GM19328 (cell line): Measurements from ENCODE around the gene SERPINA4.

Source experiments
- ATAC-seq: cut with Tn5 transposase; IDR thresholded peaks from one replicate; pipeline ENCODE4 v1.9.1; 2021; ENCODE audit warnings: mild to moderate bottlenecking, moderate library complexity; ENCODE audit not compliant: unreplicated experiment

Gene SERPINA4

DNA sequence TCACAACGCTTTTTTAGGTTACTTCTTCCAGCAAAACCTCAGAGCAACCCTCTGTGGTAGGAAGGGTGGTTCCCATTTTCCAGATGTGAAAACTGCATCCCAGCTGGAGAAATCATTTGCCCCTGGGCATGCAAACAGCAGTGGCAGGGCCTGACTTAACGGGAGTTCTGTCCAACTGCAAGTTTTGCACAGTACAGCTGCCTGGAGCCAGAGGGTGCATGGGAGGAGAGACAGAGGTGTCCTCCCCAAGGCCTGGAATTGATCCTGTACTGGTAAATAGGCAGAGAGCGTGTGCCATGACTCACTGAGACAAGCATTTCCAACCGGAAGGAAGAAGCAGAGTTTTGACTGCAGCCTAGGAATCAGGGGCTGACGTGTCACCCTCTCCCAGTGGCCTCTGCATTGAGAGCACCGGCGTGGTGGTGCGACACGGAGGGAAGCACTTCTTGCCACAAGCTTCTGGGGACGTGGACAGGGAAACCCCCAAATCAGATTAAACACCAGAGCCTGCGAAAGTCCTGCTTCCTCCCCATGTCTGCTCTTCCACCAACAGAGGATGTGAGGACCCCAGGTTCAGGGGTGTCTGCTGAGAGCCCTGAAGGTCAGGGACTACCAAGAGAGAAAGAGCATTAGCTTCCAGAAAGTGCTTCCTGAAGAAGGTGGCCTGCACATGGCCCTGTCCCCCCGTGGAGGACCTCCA lies 19.0 kb upstream of the SERPINA4 start:
- no peak for ATAC-seq

DNA sequence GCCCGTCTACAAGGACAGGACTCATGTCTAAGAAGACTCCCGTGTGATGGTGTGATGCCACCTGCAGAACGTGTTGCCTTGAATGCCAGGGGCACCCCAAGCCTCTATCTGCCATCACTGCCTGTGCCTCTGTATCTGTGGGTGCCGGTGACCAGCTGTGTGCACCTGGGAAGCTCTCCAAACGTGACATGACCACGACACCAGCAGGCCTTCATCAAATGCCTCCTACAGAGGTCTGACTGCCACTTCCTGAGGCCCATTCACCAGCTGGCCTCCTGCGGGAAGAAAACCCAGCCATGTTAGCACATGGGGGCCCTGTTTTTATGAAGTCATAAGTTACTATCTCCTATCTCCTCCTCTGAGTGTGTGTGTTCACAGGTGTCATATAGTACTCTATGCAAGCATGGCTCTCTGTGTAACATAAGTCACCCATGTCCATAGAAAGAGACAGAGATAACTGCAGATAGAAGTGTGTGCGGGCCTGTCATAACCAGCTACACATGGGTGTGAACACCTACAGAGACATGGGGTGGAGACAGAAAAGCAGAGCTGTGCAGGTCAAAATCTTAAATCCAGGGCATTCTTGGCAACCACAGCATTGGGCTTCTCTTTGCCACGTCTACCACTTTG lies 18.3 kb upstream of the SERPINA4 start:
- no peak for ATAC-seq

DNA sequence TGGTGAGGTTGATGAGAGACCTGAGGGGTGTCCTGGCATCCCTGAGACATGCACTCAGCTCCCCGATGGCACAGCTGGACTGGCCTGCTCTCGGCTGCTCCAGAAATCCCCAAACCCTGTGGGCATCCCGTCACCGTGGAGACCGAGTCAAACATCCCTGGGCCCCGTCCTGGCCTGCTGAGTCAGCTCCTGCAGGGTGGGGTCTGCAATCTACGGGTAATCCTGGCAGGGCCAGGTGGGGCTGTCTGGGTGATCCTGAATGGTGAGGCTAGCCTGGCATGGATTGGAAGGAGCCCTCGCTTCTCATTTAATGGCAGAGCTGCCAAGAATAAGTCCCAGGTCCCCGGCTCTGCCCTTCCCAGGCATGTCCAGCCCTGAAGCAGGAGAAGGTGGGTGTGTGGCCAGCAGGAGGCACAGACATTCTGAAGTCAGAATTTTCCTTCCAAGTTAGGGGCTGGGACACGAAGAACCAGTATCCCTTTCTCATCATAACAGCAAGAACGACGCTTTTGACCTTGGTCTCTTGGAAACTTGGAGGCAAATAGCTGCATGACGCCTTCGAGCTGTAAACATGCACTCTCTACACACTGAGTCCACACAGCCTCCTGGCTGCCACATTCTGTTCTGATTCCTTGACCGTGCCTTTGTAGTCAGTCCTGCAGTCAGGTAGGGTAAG lies 17.7 kb upstream of the SERPINA4 start:
- no peak for ATAC-seq

DNA sequence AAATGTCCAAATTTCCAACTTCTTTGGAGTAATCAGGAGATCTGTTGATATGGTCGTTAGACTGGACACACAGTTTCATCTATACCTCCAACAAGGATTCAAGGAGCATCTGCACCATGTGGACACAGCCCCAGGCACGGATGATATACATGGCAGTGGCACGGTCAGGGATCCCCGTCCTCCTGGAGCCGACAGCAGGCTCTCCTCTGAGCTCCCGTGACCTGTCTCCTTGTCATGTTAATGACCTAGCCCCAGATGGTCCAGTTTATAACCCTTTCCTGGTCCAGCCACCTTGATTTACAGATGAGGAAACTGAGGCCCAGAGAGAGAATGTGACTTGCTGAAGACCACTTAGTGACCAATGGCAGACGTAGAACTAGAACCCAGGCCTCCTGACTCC lies 16.5 kb upstream of the SERPINA4 start:
- no peak for ATAC-seq

DNA sequence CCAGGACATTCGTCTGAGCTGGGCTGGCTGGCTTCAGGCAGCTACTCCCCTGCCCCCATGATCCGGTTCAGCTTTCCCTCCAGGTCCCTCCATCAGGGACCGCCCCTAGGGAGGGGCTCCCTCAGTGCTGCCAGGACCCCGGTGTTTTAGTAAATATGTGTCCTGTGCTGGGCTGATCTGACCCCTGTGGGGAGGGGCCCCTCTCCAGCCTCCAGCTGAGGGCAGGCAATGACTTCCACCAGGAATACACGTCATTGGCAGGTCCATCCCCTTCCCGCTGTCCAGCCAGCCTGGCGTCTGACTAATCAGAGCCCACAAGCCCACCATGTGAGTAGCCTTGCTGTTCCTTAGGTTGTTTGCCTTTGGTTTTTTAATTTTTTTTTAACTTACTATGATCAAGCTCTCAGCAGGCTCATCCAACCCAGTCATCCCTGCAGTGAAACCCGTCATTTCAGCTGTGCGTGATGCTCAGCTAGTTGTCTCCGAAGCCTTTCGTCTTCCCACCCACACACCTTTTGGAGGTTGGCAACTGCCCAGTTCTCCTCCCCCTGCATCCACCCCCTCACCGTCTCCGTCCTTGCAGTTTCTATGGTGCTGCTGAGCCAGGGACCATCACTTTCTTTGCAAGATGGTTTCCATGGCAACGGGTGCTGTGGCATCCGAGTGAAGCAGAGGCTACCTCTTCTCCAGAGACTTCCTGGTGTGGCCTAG lies 16.0 kb upstream of the SERPINA4 start:
- ATAC-seq, result no peak

DNA sequence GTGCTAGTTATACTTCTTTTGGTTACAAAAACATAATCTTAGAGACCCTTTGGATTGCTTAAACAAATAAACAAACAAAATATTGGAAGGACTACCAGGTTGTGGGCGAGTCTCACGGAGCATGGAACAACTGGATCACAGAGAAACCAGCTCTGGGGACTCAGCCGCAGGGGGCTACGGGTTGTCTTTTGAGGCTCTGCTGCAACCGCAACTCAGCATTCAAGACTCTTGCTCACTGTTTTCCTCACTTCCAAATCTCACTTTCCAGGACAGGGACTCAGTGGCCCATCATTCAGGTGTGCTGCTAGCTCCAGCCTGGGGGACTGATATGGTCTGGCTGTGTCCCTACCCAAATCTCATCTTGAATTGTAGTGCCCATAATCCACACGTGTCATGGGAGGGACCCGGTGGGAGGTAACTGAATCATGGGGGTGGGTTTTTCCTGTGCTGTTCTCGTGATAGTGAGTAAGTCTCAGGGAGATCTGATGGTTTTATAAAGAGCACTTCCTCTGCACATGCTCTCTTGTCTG lies 14.0 kb upstream of the SERPINA4 start:
- ATAC-seq, result no peak

DNA sequence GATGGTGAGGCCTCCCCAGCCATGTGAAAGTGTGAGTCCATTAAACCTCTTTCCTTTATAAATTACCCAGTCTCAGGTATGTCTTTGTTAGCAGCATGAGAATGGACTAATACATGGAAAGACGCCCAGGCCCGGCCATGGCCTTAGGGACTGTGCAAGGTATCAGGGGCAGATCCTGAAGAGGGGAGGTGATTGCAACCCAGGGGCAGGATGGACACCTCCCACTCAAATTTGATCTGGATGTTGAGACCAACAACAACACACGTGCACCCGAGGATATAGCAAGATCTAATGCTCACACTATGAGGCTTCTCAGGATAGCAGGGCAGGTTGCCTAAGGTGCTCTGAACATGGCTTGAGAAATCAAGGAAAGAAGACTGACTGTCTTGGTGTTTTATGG lies 13.5 kb upstream of the SERPINA4 start:
- ATAC-seq, result no peak

DNA sequence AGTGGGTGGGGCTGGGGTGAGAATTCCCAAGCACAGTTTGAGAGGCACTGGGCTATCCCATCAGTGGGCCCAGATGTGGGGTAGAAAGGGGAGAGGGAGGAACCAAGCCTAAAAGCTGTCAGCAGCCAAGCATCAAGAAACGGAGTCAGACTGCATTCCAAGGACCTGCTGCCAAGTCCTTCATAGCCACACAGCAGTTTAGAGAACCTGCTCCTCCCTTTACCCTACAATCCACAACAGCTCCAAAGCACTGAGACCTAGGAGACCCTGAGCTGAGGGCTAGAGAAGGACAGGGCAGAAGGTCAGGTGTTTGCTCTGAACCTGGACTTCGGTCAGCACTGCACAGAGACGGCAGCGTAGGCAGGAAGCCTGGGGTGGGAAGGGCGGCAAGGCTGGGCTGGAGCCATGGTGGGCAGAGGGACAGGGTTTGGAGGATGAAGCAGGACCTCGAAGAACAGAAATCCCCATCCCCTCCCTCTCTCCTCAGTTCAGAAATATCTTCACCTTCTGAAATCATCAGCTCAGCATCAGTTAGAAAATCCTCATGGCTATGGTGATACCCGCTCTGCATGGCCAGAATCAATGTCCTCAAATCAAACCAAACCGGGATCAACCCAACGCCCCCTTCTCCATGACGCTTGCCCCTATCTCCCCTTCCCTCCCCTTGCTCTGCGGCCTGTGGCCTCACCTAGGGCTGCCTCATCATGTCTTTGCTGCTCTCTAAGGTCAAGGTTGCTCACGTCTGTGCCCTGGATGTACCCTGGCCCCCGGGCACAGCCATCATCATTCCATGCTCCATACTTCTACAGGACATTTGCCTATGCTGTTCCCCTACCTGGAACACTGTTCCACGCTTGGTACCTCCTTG lies 12.9 kb upstream of the SERPINA4 start:
- ATAC-seq, result no peak

DNA sequence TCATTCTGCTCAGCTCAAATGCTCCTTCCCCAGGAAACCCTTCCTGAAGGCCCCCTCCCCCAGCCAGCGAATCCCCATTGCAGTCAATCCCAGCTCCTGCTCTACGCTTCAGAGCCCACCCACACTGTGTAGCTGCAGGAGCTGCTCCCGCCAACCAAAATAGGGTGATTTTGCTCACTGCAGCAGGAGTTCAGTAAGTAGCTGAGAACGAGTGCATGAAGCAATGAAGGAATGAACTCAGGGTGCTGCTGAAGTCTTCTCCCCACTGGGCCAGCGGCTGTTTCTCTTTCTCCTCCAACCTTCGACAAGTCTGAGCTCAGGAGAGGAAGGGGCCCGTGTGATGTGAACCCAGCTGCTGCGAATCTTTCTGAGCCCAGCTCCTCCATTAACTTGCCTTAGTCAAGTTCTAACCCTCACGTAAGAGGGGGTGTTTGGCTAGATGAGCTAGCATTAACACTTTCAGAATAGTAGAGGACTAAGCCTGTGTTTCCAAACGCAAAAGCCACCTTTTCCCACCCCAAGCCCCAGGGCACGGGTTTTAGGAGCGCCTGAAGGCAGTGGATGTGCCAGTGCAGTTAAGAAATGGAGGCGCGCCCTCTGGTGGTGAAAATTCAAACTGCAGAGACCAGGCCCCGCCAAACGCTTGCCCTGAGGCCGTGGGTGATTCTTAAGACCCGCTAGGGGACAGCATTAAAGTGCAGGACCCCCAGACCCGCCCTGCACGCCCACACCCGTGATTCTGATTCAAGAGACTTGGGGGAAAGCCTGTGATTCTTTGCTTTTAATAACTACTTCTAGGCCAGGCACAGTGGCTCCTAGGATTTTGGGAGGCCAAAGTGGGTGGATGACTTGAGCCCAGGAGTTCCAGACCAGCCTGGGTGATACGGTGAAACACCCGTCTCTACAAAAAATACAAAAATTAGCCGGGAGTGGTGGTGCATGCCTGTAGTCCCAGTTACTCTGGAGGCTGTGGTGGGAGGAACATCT lies 11.9 kb upstream of the SERPINA4 start:
- ATAC-seq, result no peak

DNA sequence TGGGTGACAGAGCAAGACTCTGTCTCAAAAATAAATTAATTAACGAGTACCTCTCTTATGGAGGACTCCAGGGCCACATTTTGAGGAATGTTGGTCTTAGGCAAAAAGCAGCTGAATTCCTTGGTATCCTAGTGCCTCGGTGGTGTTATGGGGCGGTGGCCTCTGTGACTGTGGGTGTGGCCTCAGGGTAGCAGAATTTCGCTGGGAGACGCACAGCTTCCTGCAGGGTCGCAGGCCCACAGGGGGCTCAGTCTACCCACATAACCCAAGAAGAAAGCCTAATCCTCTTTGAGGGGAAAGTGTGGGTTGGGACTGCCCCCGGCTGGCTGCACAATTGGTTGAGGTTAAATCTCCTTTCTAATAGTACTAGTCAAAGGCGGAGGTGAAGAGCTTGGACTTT lies 11.2 kb upstream of the SERPINA4 start:
- no peak for ATAC-seq

DNA sequence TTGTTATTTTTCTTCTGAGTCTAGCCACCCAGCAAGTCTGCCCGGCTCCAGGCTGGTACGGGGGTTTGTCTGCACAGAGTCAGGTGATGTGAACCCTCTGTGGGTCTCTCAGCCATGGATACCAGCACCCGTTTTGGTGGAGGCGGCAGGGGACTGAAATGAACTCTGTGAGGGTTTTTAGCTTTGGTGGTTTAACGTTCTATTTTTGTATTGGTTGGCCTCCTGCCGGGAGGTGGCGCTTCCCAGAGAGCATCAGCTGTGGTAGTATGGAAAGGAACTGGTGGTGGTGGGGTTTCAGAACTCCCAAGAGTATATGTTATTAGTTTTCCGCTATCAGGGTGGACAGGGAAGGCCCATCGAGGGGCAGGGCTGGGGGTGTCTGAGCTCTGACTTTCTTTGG lies 5.3 kb upstream of the SERPINA4 start:
- ATAC-seq, result no peak

DNA sequence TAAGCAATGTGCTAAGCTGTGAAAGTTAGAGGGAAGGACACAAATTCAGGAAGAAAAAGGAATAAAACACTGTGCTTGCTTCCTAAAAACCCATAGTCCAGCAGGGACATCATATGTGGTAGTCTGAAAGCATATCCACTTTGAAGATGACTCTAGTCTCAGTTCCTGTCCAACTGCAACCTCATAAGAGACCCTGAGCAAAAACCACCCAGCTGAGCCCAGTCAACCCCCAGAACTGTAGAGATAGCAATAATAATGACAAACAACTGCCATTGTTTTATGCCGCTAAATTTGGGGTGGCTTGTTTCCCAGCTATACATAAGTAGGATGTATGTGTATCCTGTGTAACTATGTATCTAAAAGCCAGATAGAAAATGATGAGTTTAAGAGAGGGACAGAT lies 3.9 kb upstream of the SERPINA4 start:
- ATAC-seq, result no peak

DNA sequence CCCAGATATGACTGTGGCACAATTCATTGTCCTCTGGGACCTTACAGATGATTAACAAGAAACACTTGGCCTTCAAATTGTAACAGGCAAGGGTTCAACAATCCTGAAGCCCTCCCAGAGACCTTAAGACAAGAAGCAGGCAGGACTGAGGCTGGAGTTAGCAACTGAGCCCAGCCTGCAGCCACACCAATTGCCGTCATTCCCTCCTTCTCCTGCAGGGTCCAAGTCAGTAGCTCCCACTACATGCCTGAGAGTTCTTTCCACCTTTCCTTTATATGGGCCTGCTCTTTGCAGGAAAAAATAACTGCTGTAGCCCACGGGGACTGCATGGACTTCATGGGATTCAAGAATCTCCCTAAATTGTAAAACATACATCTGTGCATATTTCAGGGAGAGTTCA lies 2.4 kb upstream of the SERPINA4 start:
- ATAC-seq, result no peak

DNA sequence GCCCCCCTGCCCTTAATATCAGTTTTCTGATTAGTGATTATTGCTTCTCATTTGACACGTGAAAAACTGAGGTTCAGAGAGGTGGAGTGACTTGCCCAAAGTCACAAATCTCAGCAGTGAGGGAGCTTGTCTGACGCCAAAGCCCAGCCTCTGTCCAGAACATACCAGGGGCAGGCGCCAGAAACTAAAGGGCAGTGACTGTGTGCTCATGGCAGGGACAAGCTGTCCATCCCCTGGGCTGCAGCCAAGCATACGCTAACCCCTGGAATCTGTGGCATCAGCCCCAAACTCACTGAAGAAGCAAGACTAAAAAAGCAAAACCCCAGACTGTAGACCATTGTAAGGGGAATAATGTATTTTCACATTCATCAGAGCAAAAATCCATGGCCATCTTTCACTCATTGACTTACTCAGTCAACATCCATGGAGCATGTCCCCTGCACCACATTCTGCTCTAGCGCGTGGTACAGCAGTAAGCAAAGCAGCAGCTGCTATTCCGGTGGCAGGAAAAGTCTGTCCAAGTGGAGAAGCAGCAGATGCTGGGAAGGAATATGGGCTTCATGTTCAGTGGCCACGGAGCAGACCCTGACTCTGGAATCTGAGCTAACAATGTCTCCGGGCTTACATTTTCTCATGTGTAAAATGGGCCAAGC lies 1.5 kb upstream of the SERPINA4 start:
- no peak for ATAC-seq

DNA sequence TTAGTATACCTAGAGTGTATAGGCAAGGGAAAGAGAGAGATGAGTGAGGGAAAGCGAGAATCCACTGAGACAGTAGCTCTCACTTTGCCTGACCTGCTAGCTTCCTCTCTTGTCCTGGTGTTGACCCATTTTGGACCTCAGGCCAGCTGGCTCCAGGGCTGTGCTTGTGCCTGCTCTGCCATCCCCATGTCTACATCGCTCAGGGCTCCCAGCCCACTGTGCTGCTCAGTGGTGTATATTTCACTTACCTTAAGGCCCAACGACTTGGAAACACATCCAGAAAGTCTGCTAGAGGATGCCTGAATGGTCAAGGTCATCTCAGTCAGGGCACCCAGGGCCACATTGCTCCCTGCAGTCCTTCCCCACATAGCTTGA lies 964 bp upstream of the SERPINA4 start:
- ATAC-seq, result no peak

DNA sequence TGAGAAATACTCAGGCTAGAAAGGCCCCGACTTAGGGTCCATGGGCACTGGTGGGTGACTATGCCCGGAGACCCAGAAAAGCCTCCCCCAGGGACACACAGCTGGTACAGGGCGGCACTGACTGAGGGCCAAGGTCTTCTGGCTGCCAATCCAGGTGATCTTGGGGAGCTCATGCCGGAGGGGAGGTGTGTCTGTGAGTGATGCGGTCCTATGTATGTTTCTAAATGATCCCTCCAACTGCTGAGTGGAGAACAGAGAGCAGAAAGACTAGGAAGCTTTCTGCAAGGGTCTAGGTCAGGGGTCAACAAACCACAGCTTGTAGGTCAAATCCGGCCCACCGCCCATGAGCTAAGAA lies 391 bp downstream of the SERPINA4 start:
- no peak for ATAC-seq

DNA sequence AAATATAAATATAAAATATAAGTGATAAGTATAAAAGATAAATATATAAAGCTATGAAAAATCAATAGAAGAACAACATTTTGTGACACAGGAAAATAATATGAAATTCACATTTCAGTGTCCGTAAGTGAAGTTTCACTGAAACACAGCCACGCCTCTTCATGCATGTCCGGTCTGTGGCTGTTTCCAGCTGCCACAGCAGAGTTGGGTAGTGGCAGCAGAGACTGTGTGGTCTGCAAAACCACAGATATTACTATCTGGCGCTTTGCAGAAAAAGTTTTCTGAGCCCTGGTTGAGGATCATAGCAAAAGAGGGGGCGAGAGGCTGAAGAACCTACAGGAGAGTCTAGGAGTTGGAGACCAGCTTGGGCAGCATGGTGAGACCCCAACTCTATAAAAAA lies 780 bp downstream of the SERPINA4 start:
- no peak for ATAC-seq

DNA sequence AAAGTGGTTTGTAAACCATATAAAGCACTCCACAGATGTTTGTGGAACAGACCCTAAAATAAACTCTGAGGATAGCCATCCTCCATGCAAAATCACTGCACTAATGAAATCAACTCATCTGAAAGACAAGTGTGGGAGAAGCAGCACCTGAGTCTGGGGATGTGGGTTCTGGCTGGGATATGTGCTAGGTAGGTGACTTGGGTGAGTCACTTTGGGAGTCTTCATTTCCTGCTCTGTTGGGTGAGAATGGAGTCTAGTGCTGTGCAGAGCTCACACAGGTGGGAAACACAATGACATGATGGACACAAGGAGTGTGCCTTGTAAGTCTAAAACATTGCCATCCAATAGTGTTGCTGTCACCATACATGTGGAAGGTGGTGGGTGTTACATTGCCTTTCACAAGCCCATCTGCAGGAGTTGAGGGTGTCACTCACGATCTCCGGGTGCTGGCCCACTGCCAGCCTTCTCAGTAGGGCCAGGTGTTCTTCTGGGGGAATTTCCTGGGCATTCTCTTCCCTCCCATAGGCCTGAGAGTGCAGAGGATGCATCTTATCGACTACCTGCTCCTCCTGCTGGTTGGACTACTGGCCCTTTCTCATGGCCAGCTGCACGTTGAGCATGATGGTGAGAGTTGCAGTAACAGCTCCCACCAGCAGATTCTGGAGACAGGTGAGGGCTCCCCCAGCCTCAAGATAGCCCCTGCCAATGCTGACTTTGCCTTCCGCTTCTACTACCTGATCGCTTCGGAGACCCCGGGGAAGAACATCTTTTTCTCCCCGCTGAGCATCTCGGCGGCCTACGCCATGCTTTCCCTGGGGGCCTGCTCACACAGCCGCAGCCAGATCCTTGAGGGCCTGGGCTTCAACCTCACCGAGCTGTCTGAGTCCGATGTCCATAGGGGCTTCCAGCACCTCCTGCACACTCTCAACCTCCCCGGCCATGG lies 2.0 kb downstream of the SERPINA4 start:
- ATAC-seq, result no peak
